Measurements from ENCODE around the gene ADIPOQ. TPM values are rescaled to one million over a fixed set of nuclear protein-coding genes. Genes with fewer than 3 reads are reported as not detected.
"Not testable (repeated sequence)": the region's sequence is repeated elsewhere in the genome, so short reads cannot be mapped to it uniquely, and the experiment has no call there.

Gene ADIPOQ
- total RNA-seq: not detected in 2 replicates

GRCh38 chr3:186842426-186843038, at the start of gene ADIPOQ:
Gene ADIPOQ (plus strand): TSS chr3:186842710. CDS start chr3:186853059, 10,349 bp downstream.
- DNase-seq: peak; percentile 44

GRCh38 chr3:186798239-186798874, 44.2 kb upstream of the ADIPOQ start:
- no peak for DNase-seq
- Mint-ChIP-seq H3K4me1 (peaks cover 28% of the 10 kb centered on the region), H3K9me3 (no peaks in the 10 kb centered on the region), H3K27me3 (no peaks in the 10 kb centered on the region), H3K27ac (peak overlapping the region; percentile 8), H3K36me3 (ENCODE audit: low read depth) (peaks cover 61% of the 10 kb centered on the region), H3K4me3 (no peak overlapping the region)
- intact Hi-C loops (cut with micrococcal nuclease): no loop called here

More at GRCh38 chr3:186842426-186843038, at the start of gene ADIPOQ:
- Mint-ChIP-seq H3K27ac (no peak within 1 kb of the TSS), H3K4me1 (peaks cover 3% of the 10 kb centered on the region), H3K9me3 (no peaks in the 10 kb centered on the region), H3K36me3 (ENCODE audit: low read depth) (no peaks in the 10 kb centered on the region), H3K27me3 (peaks cover 28% of the 10 kb centered on the region), H3K4me3 (no peak within 1 kb of the TSS)
- intact Hi-C loops (cut with micrococcal nuclease): no loop called here

- intact Hi-C loops (cut with micrococcal nuclease): loop anchor here (10.0 kb wide), 1 partner anchor 825 kb away; no protein-coding TSS in a partner anchor
- H3K9me3 Mint-ChIP-seq: no peaks in the 10 kb centered on the region
- no peaks in the 10 kb centered on the region for H3K27me3 Mint-ChIP-seq
- H3K4me3 Mint-ChIP-seq: peak overlapping the region; percentile 43
- peak overlapping the region; percentile 66 for H3K27ac Mint-ChIP-seq
- H3K4me1 Mint-ChIP-seq: peaks cover 35% of the 10 kb centered on the region
- DNase-seq: no peak
- peaks cover 50% of the 10 kb centered on the region for H3K36me3 Mint-ChIP-seq (ENCODE audit: low read depth)
Observed at GRCh38 chr3:186800285-186800684, 42.2 kb upstream of the ADIPOQ start.

- H3K27ac Mint-ChIP-seq: no peak overlapping the region
- H3K27me3 Mint-ChIP-seq: no peaks in the 10 kb centered on the region
- peaks cover 37% of the 10 kb centered on the region for H3K36me3 Mint-ChIP-seq (ENCODE audit: low read depth)
- H3K9me3 Mint-ChIP-seq: no peaks in the 10 kb centered on the region
- H3K4me1 Mint-ChIP-seq: peaks cover 45% of the 10 kb centered on the region
- H3K4me3 Mint-ChIP-seq: no peak overlapping the region
- intact Hi-C loops (cut with micrococcal nuclease): loop anchor here (10.0 kb wide), 1 partner anchor 828 kb away; no protein-coding TSS in a partner anchor
- DNase-seq: no peak
Observed at GRCh38 chr3:186802701-186803100, 39.8 kb upstream of the ADIPOQ start.

GRCh38 chr3:186803447-186803846, 39.1 kb upstream of the ADIPOQ start:
- Mint-ChIP-seq H3K36me3 (ENCODE audit: low read depth) (peaks cover 33% of the 10 kb centered on the region), H3K4me1 (peaks cover 41% of the 10 kb centered on the region)
- H3K27ac Mint-ChIP-seq, DNase-seq, H3K27me3 Mint-ChIP-seq, H3K4me3 Mint-ChIP-seq, H3K9me3 Mint-ChIP-seq: not testable (repeated sequence)
- intact Hi-C loops (cut with micrococcal nuclease): loop anchor here (10.0 kb wide), 1 partner anchor 829 kb away; no protein-coding TSS in a partner anchor

DNA sequence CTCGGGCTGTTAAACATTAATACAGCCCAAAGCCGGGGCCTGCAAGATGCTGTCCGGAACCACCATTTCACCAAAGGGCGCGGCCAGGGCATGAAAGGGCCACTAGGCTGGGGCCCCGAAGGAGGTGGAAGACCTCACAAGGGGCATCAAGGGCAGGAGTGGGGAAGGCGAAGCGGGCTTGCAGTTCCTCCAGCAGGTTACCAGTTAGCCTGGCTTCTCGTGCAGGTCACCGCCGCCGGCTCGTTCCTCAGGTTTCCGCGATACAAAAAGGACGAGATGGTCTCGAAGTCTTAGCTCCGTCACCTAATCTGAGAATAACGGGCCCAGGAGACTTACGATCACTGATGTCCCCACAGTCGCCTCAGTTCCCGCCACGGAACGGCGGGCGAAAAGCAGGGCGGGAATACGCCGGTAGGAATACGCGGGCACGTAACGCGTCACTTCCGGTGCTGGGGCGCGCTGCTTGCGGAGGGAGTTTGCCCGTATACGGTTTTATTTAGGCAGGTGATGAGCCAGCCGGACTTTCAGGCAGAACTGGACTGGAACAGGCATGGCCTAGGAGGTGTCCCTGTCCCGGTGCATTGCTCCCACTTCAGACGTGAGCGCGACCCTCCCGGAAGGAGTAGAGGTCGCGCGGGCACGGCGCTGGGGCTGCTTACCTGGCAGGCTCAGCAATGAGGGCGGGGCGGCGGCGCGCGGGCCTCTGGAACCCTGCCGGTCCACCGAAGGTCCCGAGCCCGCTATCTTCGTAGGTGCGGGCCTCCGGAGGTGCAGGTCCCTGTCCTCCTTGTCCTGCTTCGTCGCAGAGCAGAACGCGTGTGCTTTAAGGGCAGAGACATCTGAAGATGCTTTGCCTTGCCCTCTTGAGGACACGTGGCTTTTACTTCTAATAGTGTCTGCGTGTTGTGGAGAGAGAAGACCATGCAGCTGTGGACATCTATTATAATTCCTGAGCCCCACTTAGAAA, 36.1 kb upstream of the ADIPOQ start, which contains the start of gene RFC4:
Gene RFC4 (minus strand): TSS at position 394 of the 967 bp plus-strand sequence. CDS start 1,769 bp downstream, outside the sequence.
- Mint-ChIP-seq H3K27ac (peak within 1 kb of the TSS; percentile 91), H3K36me3 (ENCODE audit: low read depth) (peaks cover 16% of the 10 kb centered on the region), H3K4me1 (peaks cover 24% of the 10 kb centered on the region), H3K9me3 (no peaks in the 10 kb centered on the region), H3K4me3 (peak within 1 kb of the TSS; percentile 93), H3K27me3 (no peaks in the 10 kb centered on the region)
- DNase-seq: peak; percentile 96
- intact Hi-C loops (cut with micrococcal nuclease): loop anchor here (1.0 to 10.0 kb wide), 5 partner anchors 20 to 832 kb away; partner anchors contain the start of genes DNAJB11 and EIF4A2

GRCh38 chr3:186807231-186807630, 35.3 kb upstream of the ADIPOQ start:
- peak overlapping the region; percentile 91 for H3K27ac Mint-ChIP-seq
- H3K36me3 Mint-ChIP-seq (ENCODE audit: low read depth): peaks cover 16% of the 10 kb centered on the region
- no peaks in the 10 kb centered on the region for H3K9me3 Mint-ChIP-seq
- H3K4me3 Mint-ChIP-seq: peak overlapping the region; percentile 93
- H3K4me1 Mint-ChIP-seq: peaks cover 24% of the 10 kb centered on the region
- no peaks in the 10 kb centered on the region for H3K27me3 Mint-ChIP-seq
- intact Hi-C loops (cut with micrococcal nuclease): loop anchor here (5.0 to 10.0 kb wide), 3 partner anchors 35 to 832 kb away; partner anchors contain the start of gene DNAJB11
- peak; percentile 63 for DNase-seq

GRCh38 chr3:186810336-186810996, 32.0 kb upstream of the ADIPOQ start:
- no peak overlapping the region for H3K27ac Mint-ChIP-seq
- H3K36me3 Mint-ChIP-seq (ENCODE audit: low read depth): no peaks in the 10 kb centered on the region

DNA sequence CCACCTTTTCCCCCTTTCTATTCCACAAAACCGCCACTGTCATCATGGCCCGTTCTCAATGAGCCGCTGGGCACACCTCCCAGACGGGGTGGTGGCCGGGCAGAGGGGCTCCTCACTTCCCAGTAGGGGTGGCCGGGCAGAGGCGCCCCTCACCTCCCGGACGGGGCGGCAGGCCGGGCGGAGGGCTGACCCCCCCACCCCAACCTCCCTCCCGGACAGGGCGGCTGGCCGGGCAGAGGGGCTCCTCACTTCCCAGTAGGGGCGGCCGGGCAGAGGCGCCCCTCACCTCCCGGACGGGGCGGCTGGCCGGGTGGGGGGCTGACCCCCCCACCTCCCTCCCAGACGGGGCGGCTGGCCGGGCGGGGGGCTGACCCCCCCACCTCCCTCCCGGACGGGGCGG, 31.2 kb upstream of the ADIPOQ start:
- H3K9me3 Mint-ChIP-seq; intact Hi-C loops (cut with micrococcal nuclease); DNase-seq; H3K27me3 Mint-ChIP-seq; H3K36me3 Mint-ChIP-seq (ENCODE audit: low read depth); H3K27ac Mint-ChIP-seq; H3K4me3 Mint-ChIP-seq: not testable (repeated sequence)
- peaks cover 21% of the 10 kb centered on the region for H3K4me1 Mint-ChIP-seq

More at GRCh38 chr3:186810336-186810996, 32.0 kb upstream of the ADIPOQ start:
- Mint-ChIP-seq H3K27me3 (no peaks in the 10 kb centered on the region), H3K4me3 (no peak overlapping the region), H3K9me3 (no peaks in the 10 kb centered on the region), H3K4me1 (peaks cover 15% of the 10 kb centered on the region)
- intact Hi-C loops (cut with micrococcal nuclease): no loop called here
- no peak for DNase-seq

DNA sequence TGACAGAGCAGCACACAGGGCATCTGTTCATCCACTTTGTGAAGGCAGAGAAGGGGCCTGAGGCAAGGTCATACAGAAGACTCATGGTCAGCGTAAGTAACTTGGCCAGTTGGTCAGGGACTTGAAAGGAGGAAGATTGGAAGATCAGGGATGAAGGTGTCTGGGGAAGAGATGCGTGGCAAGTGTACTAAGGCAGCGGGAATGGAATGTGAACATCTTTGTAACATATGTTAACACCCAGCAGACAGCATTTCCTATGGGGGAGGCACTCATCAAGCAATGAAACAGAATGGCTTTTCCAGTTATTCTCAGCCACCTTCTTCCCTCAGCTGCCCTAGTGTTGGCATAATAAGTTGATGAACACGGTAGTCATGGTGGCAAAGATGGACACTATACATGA, 28.4 kb upstream of the ADIPOQ start:
- intact Hi-C loops (cut with micrococcal nuclease): no loop called here
- no peak for DNase-seq
- H3K4me1 Mint-ChIP-seq: peaks cover 13% of the 10 kb centered on the region
- no peak overlapping the region for H3K4me3 Mint-ChIP-seq
- no peaks in the 10 kb centered on the region for H3K9me3 Mint-ChIP-seq
- H3K36me3 Mint-ChIP-seq (ENCODE audit: low read depth): no peaks in the 10 kb centered on the region
- no peaks in the 10 kb centered on the region for H3K27me3 Mint-ChIP-seq
- no peak overlapping the region for H3K27ac Mint-ChIP-seq

DNA sequence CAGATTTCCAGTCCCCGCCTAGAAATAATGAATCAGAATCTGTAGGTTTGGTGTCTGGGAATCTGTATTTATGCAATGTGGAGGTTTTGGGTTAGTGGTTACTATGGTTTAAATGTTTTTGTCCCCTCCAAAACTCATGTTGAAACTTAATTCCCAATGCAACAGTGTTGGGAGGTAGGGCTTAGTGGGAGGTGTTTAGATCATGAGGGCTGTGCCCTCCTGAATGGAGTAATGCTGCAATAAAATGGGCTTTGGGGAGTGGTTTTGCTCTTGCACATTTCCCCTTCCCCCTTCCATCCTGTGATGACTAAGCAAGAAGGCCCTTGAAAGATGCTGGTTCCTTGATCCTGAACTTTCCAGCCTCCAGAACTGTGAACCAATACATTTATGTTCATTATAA, 27.1 kb upstream of the ADIPOQ start:
- no peaks in the 10 kb centered on the region for H3K27me3 Mint-ChIP-seq
- no peak for DNase-seq
- H3K4me3 Mint-ChIP-seq: no peak overlapping the region
- peaks cover 13% of the 10 kb centered on the region for H3K4me1 Mint-ChIP-seq
- no peaks in the 10 kb centered on the region for H3K9me3 Mint-ChIP-seq
- intact Hi-C loops (cut with micrococcal nuclease): no loop called here
- H3K36me3 Mint-ChIP-seq (ENCODE audit: low read depth): no peaks in the 10 kb centered on the region
- no peak overlapping the region for H3K27ac Mint-ChIP-seq

- DNase-seq: no peak
- H3K36me3 Mint-ChIP-seq (ENCODE audit: low read depth): no peaks in the 10 kb centered on the region
- no peak overlapping the region for H3K27ac Mint-ChIP-seq
- intact Hi-C loops (cut with micrococcal nuclease): no loop called here
- no peaks in the 10 kb centered on the region for H3K27me3 Mint-ChIP-seq
- peaks cover 15% of the 10 kb centered on the region for H3K4me1 Mint-ChIP-seq
- no peaks in the 10 kb centered on the region for H3K9me3 Mint-ChIP-seq
- no peak overlapping the region for H3K4me3 Mint-ChIP-seq
Observed at GRCh38 chr3:186818516-186818915, 24.0 kb upstream of the ADIPOQ start.

- no peaks in the 10 kb centered on the region for H3K36me3 Mint-ChIP-seq (ENCODE audit: low read depth)
- DNase-seq: no peak
- peaks cover 16% of the 10 kb centered on the region for H3K4me1 Mint-ChIP-seq
- H3K4me3 Mint-ChIP-seq: no peak overlapping the region
- no peaks in the 10 kb centered on the region for H3K9me3 Mint-ChIP-seq
- H3K27ac Mint-ChIP-seq: no peak overlapping the region
- intact Hi-C loops (cut with micrococcal nuclease): no loop called here
- H3K27me3 Mint-ChIP-seq: peaks cover 1% of the 10 kb centered on the region
Observed at GRCh38 chr3:186818956-186819355, 23.6 kb upstream of the ADIPOQ start.
